SH-SY5Y (cell line): ENCODE data around the gene ATP6V1G2.

Source experiments
- GATA2 ChIP-seq: IDR thresholded peaks from 2 replicates; pipeline ENCODE4 v1.6.1; 2011; ENCODE audit warnings: mild to moderate bottlenecking, low read depth, low read length
- GATA3 ChIP-seq: IDR thresholded peaks from 2 replicates; pipeline ENCODE4 v1.6.1; 2011; ENCODE audit warnings: low read depth, mild to moderate bottlenecking, low read length, moderate library complexity

DNA sequence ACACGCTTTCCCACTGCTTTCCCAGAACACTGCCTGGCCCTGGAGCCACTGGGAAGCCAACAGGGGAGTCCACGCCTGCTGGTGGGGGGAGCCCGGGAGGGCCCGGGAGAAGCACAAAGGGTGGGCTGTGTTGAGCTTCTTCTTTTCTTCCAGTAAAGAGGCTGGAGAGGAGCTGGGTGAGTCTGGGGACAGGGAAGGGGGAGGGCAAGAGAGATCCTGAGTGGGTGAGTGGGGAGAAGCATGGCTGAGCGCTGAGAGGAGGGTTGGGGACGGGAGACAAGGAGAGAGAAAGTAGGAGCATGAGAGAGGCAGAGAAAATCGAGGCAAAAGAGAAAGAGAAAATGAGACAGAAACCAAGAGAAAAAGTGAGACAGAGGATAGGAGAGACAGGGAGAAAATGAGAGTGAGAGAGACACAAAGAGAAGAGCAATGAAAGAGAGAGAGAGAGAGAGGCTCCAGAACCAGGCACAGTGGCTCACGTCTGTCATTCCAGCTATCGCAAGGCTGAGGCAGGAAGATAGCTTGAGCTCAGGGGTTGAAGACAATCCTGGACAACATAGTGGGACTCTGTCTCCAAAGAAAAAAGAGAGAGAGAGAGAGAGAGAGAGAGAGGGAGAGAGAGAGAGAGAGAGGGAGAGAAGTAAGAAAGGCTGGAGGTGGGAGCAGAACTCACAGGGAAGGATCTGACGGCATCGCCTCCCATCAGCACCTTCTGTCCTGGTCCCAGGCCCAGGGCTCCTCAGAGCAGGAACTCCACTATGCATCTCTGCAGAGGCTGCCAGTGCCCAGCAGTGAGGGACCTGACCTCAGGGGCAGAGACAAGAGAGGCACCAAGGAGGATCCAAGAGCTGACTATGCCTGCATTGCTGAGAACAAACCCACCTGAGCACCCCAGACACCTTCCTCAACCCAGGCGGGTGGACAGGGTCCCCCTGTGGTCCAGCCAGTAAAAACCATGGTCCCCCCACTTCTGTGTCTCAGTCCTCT, 41.7 kb upstream of the ATP6V1G2 start:
- TF ChIP-seq GATA2 (no peak), GATA3 (no peak)
